Neural cell (in vitro differentiated cells): Measurements from ENCODE around the gene CCNA2.

Experiments
- EP300 ChIP-seq: fragments of 450-650 bp; conservative IDR thresholded peaks from 2 replicates; pipeline ENCODE4 v1.6.1; 2014; ENCODE audit warnings: antibody characterized with exemption, mild to moderate bottlenecking, moderate library complexity; ENCODE audit not compliant: poor library complexity, severe bottlenecking
- EZH2 ChIP-seq: fragments of 200-600, 300-800 bp; shearing (Covaris generic), sonication (generic); IDR thresholded peaks from 2 replicates; pipeline ENCODE4 v1.6.1; 2014; ENCODE audit warnings: antibody characterized with exemption, low read length, borderline replicate concordance, mild to moderate bottlenecking; ENCODE audit not compliant: insufficient read depth, poor library complexity, severe bottlenecking
- MXI1 ChIP-seq: fragments of 450-650 bp; conservative IDR thresholded peaks from 2 replicates; pipeline ENCODE4 v1.6.1; 2014; ENCODE audit warnings: antibody characterized with exemption, mild to moderate bottlenecking; ENCODE audit not compliant: poor library complexity, severe bottlenecking
- POLR2AphosphoS5 ChIP-seq: IDR thresholded peaks from 2 replicates; pipeline ENCODE4 v1.6.1; 2012
- RAD21 ChIP-seq: fragments of 450-650 bp; conservative IDR thresholded peaks from 2 replicates; pipeline ENCODE4 v1.6.1; 2014; ENCODE audit warnings: antibody characterized with exemption, mild to moderate bottlenecking, moderate library complexity
- SMC3 ChIP-seq: fragments of 450-650 bp; conservative IDR thresholded peaks from 2 replicates; pipeline ENCODE4 v1.6.1; 2014; ENCODE audit warnings: antibody characterized with exemption, mild to moderate bottlenecking, moderate library complexity; ENCODE audit not compliant: poor library complexity
- TAF1 ChIP-seq: IDR thresholded peaks from 2 replicates; pipeline ENCODE4 v1.6.1; 2012; ENCODE audit warnings: low read depth
- TF ChIP-seq, protein P1 (sequence below): fragments of 450-650 bp; IDR thresholded peaks from 2 replicates; pipeline ENCODE4 v1.5.1; 2014; ENCODE audit warnings: antibody characterized with exemption, mild to moderate bottlenecking, moderate library complexity; ENCODE audit not compliant: poor library complexity, severe bottlenecking
- TF ChIP-seq, protein P2 (sequence below): IDR thresholded peaks from 2 replicates; pipeline ENCODE4 v1.6.1; 2012; ENCODE audit warnings: borderline replicate concordance

DNA sequence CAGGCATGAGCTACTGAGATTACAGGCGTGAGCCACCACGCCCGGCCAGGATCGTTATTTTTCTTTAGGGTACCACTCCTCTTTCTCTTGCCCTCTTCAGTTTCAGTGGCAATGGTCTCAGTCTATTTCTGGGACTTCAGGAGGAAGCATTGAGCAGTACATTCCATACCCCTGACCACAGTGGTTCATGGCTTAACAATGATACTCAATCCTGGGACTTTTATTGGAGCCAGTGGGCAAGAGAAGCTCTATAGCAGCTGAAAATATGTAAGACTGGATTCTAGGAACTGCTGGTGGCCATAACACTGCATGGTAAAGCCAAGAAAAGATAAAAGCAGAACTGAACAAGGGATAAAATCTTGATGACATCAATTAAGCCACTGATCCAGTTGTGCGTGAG lies 5.8 kb upstream of the CCNA2 start:
- no peak for TF ChIP-seq RAD21
- TF ChIP-seq, protein P1, sequence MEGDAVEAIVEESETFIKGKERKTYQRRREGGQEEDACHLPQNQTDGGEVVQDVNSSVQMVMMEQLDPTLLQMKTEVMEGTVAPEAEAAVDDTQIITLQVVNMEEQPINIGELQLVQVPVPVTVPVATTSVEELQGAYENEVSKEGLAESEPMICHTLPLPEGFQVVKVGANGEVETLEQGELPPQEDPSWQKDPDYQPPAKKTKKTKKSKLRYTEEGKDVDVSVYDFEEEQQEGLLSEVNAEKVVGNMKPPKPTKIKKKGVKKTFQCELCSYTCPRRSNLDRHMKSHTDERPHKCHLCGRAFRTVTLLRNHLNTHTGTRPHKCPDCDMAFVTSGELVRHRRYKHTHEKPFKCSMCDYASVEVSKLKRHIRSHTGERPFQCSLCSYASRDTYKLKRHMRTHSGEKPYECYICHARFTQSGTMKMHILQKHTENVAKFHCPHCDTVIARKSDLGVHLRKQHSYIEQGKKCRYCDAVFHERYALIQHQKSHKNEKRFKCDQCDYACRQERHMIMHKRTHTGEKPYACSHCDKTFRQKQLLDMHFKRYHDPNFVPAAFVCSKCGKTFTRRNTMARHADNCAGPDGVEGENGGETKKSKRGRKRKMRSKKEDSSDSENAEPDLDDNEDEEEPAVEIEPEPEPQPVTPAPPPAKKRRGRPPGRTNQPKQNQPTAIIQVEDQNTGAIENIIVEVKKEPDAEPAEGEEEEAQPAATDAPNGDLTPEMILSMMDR, result no peak
- TF ChIP-seq, protein P2, sequence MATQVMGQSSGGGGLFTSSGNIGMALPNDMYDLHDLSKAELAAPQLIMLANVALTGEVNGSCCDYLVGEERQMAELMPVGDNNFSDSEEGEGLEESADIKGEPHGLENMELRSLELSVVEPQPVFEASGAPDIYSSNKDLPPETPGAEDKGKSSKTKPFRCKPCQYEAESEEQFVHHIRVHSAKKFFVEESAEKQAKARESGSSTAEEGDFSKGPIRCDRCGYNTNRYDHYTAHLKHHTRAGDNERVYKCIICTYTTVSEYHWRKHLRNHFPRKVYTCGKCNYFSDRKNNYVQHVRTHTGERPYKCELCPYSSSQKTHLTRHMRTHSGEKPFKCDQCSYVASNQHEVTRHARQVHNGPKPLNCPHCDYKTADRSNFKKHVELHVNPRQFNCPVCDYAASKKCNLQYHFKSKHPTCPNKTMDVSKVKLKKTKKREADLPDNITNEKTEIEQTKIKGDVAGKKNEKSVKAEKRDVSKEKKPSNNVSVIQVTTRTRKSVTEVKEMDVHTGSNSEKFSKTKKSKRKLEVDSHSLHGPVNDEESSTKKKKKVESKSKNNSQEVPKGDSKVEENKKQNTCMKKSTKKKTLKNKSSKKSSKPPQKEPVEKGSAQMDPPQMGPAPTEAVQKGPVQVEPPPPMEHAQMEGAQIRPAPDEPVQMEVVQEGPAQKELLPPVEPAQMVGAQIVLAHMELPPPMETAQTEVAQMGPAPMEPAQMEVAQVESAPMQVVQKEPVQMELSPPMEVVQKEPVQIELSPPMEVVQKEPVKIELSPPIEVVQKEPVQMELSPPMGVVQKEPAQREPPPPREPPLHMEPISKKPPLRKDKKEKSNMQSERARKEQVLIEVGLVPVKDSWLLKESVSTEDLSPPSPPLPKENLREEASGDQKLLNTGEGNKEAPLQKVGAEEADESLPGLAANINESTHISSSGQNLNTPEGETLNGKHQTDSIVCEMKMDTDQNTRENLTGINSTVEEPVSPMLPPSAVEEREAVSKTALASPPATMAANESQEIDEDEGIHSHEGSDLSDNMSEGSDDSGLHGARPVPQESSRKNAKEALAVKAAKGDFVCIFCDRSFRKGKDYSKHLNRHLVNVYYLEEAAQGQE, result no peak
- TF ChIP-seq POLR2AphosphoS5, result no peak
- TF ChIP-seq EZH2, result no peak
- no peak for TF ChIP-seq TAF1
- TF ChIP-seq SMC3, result no peak
- TF ChIP-seq EP300, result no peak
- no peak for TF ChIP-seq MXI1
